Suppressor macrophage treated with lipopolysaccharide for 1 hour (primary cell): ENCODE measurements around the gene DNAH12.
A peak's percentile ranks its signal among the peaks of the same experiment; 100 is the strongest.

Experiments used
- DNase-seq, 3 donors: peaks; one replicate each; pipeline ENCODE4 v3.0.0-alpha.2; 2020 to 2022

Gene DNAH12, protein sequence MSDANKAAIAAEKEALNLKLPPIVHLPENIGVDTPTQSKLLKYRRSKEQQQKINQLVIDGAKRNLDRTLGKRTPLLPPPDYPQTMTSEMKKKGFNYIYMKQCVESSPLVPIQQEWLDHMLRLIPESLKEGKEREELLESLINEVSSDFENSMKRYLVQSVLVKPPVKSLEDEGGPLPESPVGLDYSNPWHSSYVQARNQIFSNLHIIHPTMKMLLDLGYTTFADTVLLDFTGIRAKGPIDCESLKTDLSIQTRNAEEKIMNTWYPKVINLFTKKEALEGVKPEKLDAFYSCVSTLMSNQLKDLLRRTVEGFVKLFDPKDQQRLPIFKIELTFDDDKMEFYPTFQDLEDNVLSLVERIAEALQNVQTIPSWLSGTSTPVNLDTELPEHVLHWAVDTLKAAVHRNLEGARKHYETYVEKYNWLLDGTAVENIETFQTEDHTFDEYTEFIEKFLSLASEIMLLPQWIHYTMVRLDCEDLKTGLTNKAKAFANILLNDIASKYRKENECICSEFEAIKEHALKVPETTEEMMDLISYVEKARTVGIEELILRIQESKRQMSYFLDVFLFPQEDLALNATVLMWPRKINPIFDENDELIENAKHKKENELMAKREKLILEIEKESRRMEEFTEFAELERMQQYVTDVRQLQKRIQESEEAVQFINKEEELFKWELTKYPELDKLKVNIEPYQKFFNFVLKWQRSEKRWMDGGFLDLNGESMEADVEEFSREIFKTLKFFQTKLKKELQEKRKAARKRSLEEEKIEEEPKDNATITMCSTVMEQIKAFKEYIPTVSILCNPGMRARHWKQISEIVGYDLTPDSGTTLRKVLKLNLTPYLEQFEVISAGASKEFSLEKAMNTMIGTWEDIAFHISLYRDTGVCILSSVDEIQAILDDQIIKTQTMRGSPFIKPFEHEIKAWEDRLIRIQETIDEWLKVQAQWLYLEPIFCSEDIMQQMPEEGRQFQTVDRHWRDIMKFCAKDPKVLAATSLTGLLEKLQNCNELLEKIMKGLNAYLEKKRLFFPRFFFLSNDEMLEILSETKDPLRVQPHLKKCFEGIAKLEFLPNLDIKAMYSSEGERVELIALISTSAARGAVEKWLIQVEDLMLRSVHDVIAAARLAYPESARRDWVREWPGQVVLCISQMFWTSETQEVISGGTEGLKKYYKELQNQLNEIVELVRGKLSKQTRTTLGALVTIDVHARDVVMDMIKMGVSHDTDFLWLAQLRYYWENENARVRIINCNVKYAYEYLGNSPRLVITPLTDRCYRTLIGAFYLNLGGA (N-terminal part only)

DNA sequence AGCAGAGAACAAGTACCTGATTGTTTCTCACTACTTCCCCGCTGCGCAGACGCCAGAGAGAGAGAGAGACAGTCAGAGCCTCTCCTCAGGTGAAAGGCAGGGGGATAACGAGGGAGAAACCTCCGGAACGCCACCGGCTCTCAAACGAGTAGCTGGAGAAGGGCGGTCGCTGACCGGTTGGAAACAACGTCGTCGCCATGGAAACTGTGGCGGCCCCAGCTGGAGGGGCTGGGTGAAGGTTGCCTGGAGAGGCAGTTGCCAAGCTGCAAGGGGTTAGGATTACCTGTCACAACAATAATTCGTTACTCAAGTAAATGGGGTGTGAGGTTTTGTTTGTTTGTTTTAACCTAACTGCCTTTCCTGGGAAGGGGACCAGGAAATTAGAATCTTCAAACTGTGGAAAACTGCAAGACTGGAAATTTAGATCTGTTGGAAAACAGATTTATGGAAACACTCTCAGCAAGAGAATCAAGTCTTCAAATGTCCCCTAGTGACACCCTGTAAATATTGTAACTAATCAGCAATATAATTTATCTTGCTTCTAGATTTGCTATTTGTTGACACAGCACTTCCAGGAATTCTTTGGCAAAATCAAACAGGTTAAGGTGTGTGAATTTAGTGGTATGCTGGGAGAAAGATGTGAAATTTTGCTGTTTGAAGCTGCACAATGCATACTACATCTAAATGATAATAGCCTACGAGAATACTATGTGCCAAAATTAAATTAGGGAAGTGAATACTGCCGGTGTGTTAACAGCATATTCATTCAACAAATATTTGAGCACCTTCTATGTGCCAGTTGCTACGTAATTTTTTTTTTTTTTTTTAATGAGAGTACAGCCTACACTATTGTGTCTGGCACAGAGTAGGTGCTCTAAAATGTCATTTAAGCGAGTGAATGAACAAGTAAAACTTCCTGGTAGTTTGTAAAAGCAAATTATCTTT, at the start of gene DNAH12:
DNAH12 (minus strand) TSS at position 164 of the 945 bp plus-strand sequence. CDS start 1,474 bp downstream, outside the sequence.
- DNase-seq, result peak in 2 of 3 donors; percentile 11 to 16

DNA sequence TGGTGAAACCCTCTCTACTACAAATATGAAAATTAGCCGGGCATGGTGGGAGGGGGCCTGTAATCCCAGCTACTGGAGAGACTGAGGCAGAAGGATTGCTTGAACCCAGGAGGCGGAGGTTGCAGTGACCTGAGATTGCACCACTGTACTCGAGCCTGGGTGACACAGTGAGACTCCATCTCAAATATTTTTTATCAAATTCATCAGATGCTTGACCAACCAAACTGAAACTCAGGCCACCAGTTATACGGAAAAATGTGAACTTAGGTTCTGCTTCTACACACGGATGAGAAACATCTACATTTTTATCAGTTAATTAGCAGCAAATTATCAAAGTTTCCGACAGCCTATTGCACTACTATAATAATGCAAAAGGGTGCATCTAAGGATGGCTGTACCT, 48.2 kb upstream of the DNAH12 start:
- DNase-seq, result no peak

DNA sequence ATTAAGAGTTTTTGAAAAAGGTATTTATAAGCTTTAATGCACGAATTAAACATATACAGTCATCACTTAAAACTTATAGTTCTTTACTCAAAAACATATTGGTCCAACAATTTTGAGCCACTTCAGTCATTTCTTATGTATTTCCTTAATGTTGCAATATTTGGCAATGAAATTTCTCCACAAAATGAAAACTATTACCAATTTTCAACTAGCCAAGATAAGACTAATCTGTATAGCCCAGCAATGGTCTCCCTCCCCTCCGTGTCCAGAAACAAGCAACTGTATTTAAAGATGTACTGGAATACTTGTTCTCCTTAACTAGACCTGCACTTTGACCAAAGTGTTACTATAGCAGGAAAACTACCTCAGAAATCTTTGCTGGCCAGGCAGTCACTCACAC, 43.8 kb upstream of the DNAH12 start:
- DNase-seq, result no peak

DNA sequence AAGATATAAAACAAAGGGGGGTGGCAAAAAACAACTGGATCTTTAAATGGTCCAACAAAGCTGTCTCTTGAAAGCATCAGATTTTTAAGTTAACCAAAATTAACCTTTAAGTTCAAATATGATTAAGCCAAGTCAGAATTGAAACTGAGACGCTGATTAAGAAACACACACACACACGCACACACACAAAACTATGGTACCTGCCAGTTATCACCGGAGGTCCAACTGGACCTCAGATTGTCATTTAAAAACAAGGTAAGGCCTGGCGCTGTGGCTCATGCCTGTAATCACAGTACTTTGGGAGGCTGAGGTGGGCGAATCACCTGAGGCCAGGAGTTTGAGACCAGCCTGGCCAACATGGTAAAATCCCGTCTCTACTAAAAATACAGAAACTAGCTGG, 42.6 kb upstream of the DNAH12 start:
- DNase-seq, result no peak

DNA sequence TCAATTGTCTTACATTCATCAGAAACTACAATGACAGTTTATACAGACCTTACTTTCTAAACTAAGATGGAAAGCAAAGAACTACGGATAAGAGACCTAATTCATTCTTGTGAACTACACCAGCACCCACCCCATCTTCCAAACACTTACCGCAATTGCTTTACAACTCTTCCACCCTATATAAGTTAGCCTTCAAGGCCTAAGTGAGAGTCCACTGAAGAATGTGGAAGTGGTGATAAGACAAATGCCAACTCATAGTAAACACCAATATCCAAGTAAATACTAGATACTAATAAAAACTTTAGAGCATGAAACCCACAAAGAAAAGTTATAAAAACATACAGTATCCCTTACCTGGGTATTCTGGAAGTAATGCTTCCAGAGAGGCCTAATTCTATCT, 39.4 kb upstream of the DNAH12 start:
- DNase-seq, result no peak

DNA sequence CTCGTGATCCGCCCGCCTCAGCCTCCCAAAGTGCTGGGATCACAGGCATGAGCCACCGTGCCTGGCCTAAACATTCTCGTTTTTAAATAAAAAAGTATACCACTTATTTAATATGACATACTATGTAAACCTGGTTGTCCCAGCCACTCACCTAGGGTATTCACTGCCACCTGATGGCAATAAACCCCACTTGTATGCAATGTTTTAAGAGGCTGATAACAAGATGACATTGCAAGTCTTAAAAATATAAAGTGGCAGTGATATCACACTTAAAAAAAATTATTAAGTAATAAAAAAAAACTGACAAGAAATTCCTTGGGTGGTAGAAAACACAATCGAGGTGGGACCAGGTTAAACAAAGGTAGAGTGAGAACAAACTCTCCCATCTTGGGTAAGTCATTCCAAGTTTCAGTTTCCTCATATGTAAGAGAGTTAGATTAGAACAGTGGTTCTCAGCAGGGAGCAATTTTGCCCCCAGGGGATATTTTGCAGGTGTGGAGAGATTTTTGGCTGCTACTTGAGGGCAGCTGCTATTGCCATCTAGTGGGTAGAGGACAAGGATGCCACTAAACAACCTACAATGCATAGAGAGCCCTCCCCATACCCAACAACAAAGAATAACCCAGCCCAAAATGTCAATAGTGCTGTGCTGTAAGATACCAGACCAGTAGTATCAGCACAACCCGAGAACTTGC, 38.5 kb upstream of the DNAH12 start:
- DNase-seq, result no peak

DNA sequence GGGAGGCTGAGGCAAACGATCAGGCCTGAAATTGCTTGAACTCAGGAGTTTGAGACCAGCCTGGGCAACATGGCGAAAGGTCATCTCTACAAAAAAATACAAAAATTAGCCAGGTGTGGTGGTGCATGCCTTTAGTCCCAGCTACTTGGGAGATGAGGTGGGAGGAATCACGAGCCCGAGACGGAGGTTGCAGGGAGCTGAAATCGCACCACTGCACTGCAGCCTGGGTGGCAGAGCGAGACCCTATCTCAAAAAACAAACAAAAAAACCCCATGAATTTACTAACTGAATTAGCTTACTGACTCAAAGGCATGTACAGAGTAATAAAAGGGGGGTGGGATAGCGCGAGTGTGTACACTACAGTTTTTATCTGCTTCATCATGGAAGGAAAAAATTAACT, 33.7 kb upstream of the DNAH12 start:
- DNase-seq, result no peak

DNA sequence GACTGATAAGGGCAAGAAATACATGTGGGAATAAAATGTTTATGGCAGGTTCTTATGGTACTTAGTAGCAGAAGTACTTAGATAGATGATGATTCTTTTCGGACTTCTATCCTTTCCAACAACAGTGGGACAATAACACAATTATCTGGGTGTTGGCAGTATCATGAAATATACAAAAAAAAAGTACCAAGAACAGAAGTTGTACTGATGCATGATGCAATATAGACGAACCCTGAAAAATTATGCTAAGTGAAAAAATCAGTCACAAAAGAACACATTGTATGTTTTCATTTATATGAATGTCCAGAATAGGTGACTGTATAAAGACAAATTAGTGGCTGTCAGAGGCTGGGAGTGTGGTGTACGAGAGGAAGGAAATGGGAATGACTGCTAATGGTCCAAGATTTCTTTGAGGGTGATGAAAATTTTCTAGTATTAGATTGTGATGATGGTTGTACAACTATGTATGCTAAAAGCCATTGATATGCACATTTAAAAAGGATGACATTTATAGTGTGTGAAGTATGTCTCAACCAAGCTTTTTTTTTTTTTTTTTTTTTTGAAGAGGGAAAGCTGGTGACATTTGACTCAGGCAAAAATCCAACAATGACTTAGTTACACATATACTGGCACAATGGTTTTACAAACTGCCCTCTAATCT, 32.0 kb upstream of the DNAH12 start:
- DNase-seq, result no peak

DNA sequence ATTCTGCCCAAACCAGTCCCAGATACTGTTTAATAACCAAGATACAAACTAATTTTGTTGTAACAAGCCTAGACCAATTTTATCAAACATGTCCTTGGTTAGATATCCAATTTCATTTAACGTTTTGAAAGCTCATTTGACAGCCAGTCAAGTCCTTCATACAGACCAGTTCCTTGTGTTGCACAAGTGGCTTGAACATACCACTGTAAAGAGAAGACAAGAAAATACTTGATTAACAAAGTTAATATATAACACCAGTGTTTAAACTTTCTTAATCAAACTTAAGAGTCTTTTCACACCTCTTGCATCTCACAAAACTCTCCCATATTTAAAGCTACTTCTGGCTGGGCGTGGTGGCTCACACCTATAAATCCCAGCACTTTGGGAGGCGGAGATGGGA, 28.0 kb upstream of the DNAH12 start:
- DNase-seq, result no peak

DNA sequence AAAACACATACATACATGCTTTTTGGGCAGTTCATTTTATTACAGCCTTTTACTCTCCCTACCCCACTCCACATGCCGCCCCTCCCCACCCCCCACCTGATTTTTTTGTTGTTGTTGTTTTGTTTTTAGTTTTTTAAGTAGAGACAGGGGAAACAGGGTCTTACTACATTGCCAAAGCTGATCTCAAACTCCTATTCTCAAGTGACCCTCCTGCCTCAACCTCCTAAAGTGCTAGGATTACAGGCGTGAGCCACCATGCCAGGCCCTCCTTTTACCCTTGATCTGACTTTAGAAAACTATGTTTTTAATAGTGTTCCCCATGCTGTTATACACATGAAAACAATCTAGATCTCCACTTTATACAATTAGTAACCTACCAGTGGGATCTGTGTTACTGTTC, 26.7 kb upstream of the DNAH12 start:
- DNase-seq, result no peak

DNA sequence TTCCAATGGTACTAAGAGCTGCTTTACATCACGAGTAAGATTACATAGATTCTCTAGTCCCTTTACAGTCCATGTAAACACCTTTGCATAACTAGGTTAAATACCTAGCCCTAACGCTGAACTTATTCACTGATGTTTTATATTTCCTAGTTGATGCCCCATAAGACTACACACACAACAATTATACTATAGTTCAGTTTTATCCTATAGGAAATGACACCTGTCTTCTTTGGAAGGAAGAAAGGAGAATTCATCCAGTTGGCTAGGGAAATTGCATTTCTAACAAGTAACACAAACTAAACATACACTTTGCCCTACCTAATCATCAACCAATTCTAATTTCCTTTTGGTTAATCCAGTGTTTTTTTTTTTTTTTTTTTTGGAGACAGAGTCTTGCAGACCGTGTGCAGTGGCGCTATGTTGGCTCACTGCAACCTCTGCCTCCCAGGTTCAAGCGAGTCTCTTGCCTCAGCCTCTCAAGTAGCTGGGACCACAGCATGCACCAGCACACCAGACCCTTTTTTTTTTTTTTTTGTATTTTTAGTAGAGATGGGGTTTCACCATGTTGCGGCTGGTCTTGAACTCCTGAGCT, 25.8 kb upstream of the DNAH12 start:
- no peak for DNase-seq

DNA sequence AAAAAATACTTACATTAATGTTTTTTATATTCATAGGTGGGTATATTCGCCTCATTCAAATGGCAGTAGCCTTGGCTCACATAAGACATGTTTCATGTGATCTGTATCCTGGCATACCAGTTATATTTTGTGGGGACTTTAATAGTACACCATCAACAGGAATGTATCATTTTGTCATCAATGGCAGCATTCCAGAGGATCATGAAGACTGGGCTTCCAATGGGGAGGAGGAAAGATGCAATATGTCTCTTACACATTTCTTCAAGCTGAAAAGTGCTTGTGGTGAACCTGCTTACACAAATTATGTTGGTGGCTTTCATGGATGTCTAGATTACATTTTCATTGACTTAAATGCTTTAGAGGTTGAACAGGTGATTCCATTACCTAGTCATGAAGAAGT, 15.4 kb upstream of the DNAH12 start:
- no peak for DNase-seq

DNA sequence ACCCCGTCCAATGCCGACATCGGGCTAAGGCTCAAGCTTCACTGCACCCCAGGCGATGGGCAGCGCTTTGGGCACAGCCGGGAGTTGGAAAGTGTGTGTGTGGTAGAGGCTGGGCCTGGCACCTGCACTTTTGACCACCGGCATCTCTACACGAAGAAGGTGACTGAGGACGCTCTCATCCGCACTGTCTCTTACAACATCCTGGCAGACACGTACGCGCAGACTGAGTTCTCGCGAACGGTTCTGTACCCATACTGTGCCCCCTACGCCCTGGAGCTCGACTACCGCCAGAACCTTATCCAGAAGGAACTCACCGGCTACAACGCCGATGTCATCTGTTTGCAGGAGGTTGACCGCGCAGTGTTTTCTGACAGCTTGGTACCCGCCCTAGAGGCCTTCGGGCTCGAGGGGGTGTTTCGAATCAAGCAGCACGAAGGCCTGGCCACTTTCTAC, 13.0 kb upstream of the DNAH12 start:
- peak; percentile 44 to 56 (median 54) for DNase-seq

DNA sequence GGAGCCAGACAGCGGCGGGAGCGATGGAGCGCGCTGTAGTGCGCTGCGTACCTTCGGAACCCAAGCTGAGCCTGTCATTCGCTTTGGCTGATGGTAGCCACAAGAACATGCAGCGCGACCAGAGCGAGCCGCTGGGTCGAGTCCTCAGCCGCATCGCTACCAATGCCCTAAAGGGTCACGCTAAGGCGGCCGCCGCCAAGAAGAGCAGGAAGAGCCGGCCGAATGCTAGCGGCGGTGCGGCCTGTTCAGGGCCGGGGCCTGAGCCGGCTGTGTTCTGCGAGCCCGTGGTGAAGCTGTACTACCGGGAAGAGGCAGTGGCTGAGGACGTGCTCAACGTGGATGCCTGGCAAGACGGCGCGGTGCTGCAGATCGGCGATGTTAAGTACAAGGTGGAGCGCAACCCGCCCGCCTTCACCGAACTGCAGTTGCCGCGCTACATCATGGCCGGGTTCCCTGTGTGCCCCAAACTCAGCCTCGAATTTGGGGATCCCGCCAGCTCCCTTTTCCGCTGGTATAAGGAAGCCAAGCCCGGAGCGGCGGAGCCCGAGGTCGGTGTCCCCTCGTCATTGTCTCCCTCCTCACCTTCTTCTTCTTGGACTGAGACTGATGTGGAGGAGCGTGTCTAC, 12.4 kb upstream of the DNAH12 start:
- DNase-seq, result peak in 2 of 3 donors; percentile 25 to 53

DNA sequence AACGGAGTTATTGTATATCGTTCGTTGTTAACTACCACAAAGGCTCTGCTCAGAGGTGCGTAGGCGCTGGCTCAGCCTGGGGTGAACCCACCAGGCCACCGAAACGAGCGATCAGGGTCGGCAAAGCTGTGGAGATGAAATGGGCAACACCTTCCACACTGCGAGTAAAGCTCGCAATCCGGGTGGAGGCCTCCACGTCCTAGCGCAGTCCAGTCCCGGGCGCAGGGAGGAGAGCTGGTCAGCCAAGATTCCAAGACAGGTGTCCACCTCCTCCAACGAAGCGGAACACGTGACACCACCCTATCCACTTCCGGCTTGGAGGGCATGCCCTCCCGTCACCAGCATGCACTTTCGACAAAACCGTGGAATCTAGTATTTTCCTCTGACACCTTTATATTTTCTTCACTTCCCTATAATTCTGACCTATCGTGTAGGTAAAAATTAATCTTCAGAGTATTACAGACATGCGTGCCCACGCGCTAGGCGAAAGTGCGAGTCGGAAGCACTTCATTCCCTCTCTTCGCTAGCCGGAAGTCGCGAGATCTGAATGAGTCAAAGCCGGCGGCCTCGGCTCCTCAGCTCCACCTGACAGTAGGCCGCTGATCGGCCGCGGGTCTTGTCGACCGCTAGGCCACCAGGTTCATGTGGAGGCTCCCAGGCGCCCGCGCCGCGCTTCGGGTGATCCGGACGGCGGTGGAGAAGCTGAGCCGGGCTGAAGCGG, 11.8 kb upstream of the DNAH12 start, which contains the start of gene PDE12:
PDE12 (plus strand) TSS at position 537 of the 721 bp plus-strand sequence; CDS start at position 643, 106 bp downstream.
- DNase-seq, result peak; percentile 94 to 95 (median 94)

DNA sequence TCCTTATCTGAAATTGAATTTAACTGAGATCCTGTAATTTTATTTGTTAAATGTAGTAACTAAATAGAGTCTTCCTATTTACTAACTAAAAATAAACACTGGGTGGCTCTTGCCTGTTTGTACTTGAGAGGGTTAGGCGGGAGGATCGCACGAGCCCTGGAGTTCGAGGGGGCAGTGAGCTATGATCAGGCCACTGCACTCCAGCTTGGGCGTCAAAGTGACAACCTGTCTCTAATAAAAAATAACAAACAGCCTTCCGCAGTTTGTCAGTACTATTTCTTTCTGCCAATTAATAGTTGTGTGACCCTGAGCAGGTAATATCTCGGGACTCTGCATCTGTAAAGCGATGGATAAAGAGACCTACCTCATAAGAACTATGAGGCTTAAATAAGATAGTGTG, 11.2 kb upstream of the DNAH12 start:
- DNase-seq, result peak in 1 of 3 donors; percentile 12

DNA sequence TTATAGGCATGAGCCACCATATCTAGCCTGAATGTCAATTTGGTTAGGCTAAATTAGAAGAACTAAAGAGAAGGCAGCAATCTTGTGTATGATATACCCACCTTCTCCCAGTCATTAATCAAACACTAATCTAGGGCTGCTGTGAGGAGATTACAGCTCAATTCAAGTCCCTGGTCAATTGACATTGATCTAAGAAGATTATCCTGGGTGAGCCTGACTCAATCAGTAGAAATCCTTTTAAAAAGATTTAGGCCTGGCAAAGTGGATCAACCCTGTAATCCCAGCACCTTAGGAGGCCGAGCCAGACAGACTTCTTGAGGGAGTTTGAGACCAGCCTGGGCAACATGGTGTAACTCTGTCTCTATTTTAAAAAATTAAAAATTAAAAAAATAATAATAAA, 2.5 kb upstream of the DNAH12 start:
- no peak for DNase-seq

DNA sequence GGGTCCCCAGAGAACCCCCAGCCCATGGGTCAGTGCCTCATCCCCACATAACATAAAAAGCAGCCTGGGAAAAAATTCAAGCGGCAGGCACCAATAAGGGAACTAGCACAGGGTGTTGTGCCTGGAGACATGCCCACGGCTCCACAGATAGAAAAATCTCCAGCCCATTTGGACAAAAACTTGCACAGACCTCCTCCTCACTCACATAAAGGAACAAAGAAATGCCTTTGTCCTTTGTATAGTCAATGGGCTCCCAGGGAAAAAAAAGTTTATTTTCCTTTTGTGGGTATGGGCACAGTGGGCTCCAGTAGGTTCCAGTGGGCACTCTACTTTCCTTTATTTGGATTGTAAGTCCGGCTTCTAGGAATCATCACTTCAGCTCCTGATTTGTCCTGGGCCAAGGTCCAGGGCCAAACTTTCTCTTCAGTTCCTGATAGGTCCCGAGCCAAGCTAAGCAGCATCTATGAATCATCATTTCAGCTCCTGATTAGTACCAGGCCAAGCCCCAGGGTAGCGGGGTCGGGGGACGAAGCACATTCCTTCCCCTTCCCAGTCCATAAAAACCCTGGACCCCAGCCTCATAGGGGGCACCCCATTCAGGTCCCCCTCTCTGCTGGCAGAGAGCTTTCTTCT, 1.6 kb upstream of the DNAH12 start:
- DNase-seq, result peak in 1 of 3 donors; percentile 11
